WTC11 (cell line): Measurements from ENCODE around the gene HNRNPR. TPM values are rescaled to one million over a fixed set of nuclear protein-coding genes. Genes with fewer than 3 reads are reported as not detected.
A peak's percentile ranks its signal among the peaks of the same experiment; 100 is the strongest.

Source experiments
- ATAC-seq: fragments of 200-7000 bp; cut with Tn5 transposase; 2 replicates; pipeline ENCODE4 v1.10.0; 2021; ENCODE audit warnings: mild to moderate bottlenecking, moderate library complexity
- CTCF ChIA-PET: fragments of 300-600 bp; sonication (Branson Sonifier 250); formaldehyde crosslinking; loops from one replicate; lab custom pipeline; 2021; ENCODE audit warnings: antibody characterized with exemption; lab: Charles Lee
- POLR2A ChIA-PET: fragments of 350-600 bp; sonication (Branson Sonifier 250); formaldehyde crosslinking; loops from one replicate; lab custom pipeline; 2021; ENCODE audit warnings: antibody characterized with exemption; lab: Charles Lee
- DNase-seq: peaks from one replicate; pipeline ENCODE4 v3.0.0; 2021; ENCODE audit warnings: low spot score
- H3K27ac Mint-ChIP-seq: 2 replicates; pipeline ENCODE4 v1.8.0; 2021; ENCODE audit warnings: mixed read lengths
- H3K27me3 Mint-ChIP-seq: 2 replicates; pipeline ENCODE4 v1.8.0; 2021; ENCODE audit warnings: low read depth, mild to moderate bottlenecking, moderate library complexity, mixed read lengths
- H3K36me3 Mint-ChIP-seq: 2 replicates; pipeline ENCODE4 v1.8.0; 2021; ENCODE audit warnings: mixed read lengths
- H3K4me1 Mint-ChIP-seq: 2 replicates; pipeline ENCODE4 v1.8.0; 2022; ENCODE audit warnings: mixed read lengths
- H3K4me3 Mint-ChIP-seq: 2 replicates; pipeline ENCODE4 v1.8.0; 2021; ENCODE audit warnings: mild to moderate bottlenecking, moderate library complexity, mixed read lengths
- H3K9me3 Mint-ChIP-seq: 2 replicates; pipeline ENCODE4 v1.8.0; 2021; ENCODE audit warnings: mixed read lengths
- CREM ChIP-seq: sonication (generic); formaldehyde crosslinking; IDR thresholded peaks from 2 replicates; pipeline ENCODE4 v1.8.1; 2022; ENCODE audit warnings: mild to moderate bottlenecking, missing genetic modification reagents, moderate library complexity
- E2F5 ChIP-seq: sonication (generic); formaldehyde crosslinking; IDR thresholded peaks from 2 replicates; pipeline ENCODE4 v1.8.1; 2022; ENCODE audit warnings: mild to moderate bottlenecking, moderate library complexity, missing genetic modification reagents
- ESRRA ChIP-seq: sonication (generic); formaldehyde crosslinking; IDR thresholded peaks from 2 replicates; pipeline ENCODE4 v1.8.1; 2022; ENCODE audit warnings: mild to moderate bottlenecking, missing genetic modification reagents, borderline replicate concordance
- ETV6 ChIP-seq: sonication (generic); formaldehyde crosslinking; IDR thresholded peaks from 2 replicates; pipeline ENCODE4 v1.8.1; 2022; ENCODE audit warnings: mild to moderate bottlenecking, missing genetic modification reagents
- FOXK1 ChIP-seq: sonication (generic); formaldehyde crosslinking; IDR thresholded peaks from 2 replicates; pipeline ENCODE4 v1.8.0; 2022; ENCODE audit warnings: mild to moderate bottlenecking, moderate library complexity, missing genetic modification reagents
- GABPB1 ChIP-seq: sonication (generic); formaldehyde crosslinking; IDR thresholded peaks from 2 replicates; pipeline ENCODE4 v1.8.1; 2023; ENCODE audit warnings: mild to moderate bottlenecking, missing genetic modification reagents
- HMGXB4 ChIP-seq: sonication (generic); formaldehyde crosslinking; IDR thresholded peaks from 2 replicates; pipeline ENCODE4 v1.8.1; 2023; ENCODE audit warnings: mild to moderate bottlenecking, moderate library complexity, missing genetic modification reagents
- MYBL2 ChIP-seq: sonication (generic); formaldehyde crosslinking; IDR thresholded peaks from 2 replicates; pipeline ENCODE4 v1.8.1; 2023; ENCODE audit warnings: mild to moderate bottlenecking, moderate library complexity, missing genetic modification reagents
- NFATC4 ChIP-seq: fragments of 250-450 bp; sonication (Bioruptor Pico); IDR thresholded peaks from 2 replicates; pipeline ENCODE4 v1.9.0; 2021; ENCODE audit warnings: mild to moderate bottlenecking
- PREB ChIP-seq: sonication (generic); formaldehyde crosslinking; IDR thresholded peaks from 2 replicates; pipeline ENCODE4 v1.8.1; 2022; ENCODE audit warnings: mild to moderate bottlenecking, missing genetic modification reagents, moderate library complexity, borderline replicate concordance
- SMAD3 ChIP-seq: sonication (generic); formaldehyde crosslinking; IDR thresholded peaks from 2 replicates; pipeline ENCODE4 v1.8.0; 2022; ENCODE audit warnings: missing genetic modification reagents, mild to moderate bottlenecking, borderline replicate concordance
- SP1 ChIP-seq: sonication (generic); formaldehyde crosslinking; conservative IDR thresholded peaks from 2 replicates; pipeline ENCODE4 v1.8.1; 2022; ENCODE audit warnings: missing genetic modification reagents
- ZNF138 ChIP-seq: sonication (generic); formaldehyde crosslinking; conservative IDR thresholded peaks from 2 replicates; pipeline ENCODE4 v1.8.1; 2022; ENCODE audit warnings: mild to moderate bottlenecking, moderate library complexity, missing genetic modification reagents
- ZNF219 ChIP-seq: sonication (generic); formaldehyde crosslinking; IDR thresholded peaks from 2 replicates; pipeline ENCODE4 v1.8.0; 2023; ENCODE audit warnings: missing genetic modification reagents, mild to moderate bottlenecking, borderline replicate concordance
- ZNF232 ChIP-seq: sonication (generic); formaldehyde crosslinking; IDR thresholded peaks from 2 replicates; pipeline ENCODE4 v1.8.0; 2022; ENCODE audit warnings: mild to moderate bottlenecking, missing genetic modification reagents
- total RNA-seq: library from RNA; stranded (reverse); gene quantifications from 3 replicates; pipeline ENCODE4 v1.2.3, GENCODE V29; 2021
- TF ChIP-seq, protein P1 (sequence below): sonication (generic); formaldehyde crosslinking; IDR thresholded peaks from 2 replicates; pipeline ENCODE4 v1.8.0; 2022; ENCODE audit warnings: mild to moderate bottlenecking, missing genetic modification reagents
- TF ChIP-seq, protein P2 (sequence below): fragments of 200-600 bp; IDR thresholded peaks from 2 replicates; pipeline ENCODE4 v1.8.0; 2022; ENCODE audit warnings: antibody characterized with exemption

The HNRNPR gene
- total RNA-seq, 1 experiment from 2014 or later = 178 TPM

GRCh38 chr1:23369335-23370013, 25.4 kb upstream of the HNRNPR start, which contains the start of gene ZNF436 (continued):
- TF ChIP-seq ESRRA (CRISPR knock-in tag) (no peak), NFATC4 (CRISPR knock-in tag) (no peak), ZNF219 (CRISPR knock-in tag) (no peak)
- TF ChIP-seq, all 79 proteins: peak for 0

DNA sequence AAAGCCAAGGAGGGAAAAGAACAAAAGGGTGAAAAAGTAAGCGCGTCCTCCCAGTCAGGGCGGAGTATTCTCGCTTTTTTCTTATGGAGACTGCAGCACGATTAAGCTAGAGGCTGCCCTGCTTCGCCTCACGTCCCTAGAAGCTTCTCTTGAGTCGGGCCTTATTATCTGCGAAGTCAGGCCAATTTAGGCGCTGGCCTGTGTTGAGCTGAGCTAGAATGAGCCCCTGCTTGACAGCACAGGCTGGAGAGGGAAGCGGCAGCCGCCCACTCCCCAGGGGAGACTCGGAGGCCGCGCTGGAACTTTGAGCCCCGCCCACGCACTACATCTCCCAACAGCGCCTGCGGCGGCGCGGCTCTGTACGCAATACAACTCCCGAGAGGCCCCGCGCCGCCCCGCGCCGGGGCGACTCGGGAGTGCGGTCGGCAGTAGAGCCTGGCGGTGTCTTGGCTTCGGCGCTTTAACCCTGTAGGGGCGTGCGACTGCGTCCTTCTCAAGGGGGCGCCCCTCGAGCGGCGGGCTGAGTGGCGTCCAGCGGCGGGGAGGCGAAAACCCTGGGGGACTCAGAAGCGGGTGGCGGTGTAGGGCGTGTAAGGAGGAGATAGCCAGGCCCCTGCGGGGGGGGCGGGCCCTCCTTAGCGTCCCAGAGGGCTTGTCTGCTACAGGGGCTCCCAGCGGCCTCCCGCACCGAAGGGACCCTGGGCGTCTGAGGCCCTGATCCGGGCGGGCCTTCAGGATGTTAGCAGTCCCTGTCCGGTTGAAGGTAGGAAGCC, 24.7 kb upstream of the HNRNPR start:
- CTCF ChIA-PET = interaction anchor here (0.6 to 4.8 kb wide), 14 partner anchors 11 to 323 kb away, joined by 3 to 48 read pairs (median 4); partner anchors contain the start of genes ASAP3, HNRNPR and RPL11
- Mint-ChIP-seq H3K36me3 (peaks cover 14% of the 10 kb centered on the region), H3K4me1 (peaks cover 33% of the 10 kb centered on the region), H3K27ac (peak overlapping the region; percentile 96), H3K9me3 (peaks cover 12% of the 10 kb centered on the region)
- peak; percentile 80 for ATAC-seq
- TF ChIP-seq HMGXB4 (CRISPR knock-in tag) (0 out of 2 replicates have a peak, but pooled peaks have one; percentile 21), FOXK1 (CRISPR knock-in tag) (peak; percentile 68), ZNF138 (CRISPR knock-in tag) (no peak), GABPB1 (CRISPR knock-in tag) (peak; percentile 38; the same call in 1 of the 2 replicates), CREM (CRISPR knock-in tag) (peak; percentile 90), ZNF232 (CRISPR knock-in tag) (peak; percentile 84; the same call in 1 of the 2 replicates), SP1 (peak; percentile 59), E2F5 (0 out of 2 replicates have a peak, but pooled peaks have one; percentile 21), PREB (CRISPR knock-in tag) (peak; percentile 45; the same call in 1 of the 2 replicates), ETV6 (CRISPR knock-in tag) (peak; percentile 44; the same call in 1 of the 2 replicates), ESRRA (CRISPR knock-in tag) (no peak), MYBL2 (CRISPR knock-in tag) (0 out of 2 replicates have a peak, but pooled peaks have one; percentile 19), SMAD3 (CRISPR knock-in tag) (peak; percentile 52; the same call in 1 of the 2 replicates)
- TF ChIP-seq, protein P1, sequence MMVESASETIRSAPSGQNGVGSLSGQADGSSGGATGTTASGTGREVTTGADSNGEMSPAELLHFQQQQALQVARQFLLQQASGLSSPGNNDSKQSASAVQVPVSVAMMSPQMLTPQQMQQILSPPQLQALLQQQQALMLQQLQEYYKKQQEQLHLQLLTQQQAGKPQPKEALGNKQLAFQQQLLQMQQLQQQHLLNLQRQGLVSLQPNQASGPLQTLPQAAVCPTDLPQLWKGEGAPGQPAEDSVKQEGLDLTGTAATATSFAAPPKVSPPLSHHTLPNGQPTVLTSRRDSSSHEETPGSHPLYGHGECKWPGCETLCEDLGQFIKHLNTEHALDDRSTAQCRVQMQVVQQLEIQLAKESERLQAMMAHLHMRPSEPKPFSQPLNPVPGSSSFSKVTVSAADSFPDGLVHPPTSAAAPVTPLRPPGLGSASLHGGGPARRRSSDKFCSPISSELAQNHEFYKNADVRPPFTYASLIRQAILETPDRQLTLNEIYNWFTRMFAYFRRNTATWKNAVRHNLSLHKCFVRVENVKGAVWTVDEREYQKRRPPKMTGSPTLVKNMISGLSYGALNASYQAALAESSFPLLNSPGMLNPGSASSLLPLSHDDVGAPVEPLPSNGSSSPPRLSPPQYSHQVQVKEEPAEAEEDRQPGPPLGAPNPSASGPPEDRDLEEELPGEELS (CRISPR knock-in tag) = peak; percentile 41; the same call in 1 of the 2 replicates
- TF ChIP-seq, protein P2, sequence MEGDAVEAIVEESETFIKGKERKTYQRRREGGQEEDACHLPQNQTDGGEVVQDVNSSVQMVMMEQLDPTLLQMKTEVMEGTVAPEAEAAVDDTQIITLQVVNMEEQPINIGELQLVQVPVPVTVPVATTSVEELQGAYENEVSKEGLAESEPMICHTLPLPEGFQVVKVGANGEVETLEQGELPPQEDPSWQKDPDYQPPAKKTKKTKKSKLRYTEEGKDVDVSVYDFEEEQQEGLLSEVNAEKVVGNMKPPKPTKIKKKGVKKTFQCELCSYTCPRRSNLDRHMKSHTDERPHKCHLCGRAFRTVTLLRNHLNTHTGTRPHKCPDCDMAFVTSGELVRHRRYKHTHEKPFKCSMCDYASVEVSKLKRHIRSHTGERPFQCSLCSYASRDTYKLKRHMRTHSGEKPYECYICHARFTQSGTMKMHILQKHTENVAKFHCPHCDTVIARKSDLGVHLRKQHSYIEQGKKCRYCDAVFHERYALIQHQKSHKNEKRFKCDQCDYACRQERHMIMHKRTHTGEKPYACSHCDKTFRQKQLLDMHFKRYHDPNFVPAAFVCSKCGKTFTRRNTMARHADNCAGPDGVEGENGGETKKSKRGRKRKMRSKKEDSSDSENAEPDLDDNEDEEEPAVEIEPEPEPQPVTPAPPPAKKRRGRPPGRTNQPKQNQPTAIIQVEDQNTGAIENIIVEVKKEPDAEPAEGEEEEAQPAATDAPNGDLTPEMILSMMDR = no peak
- TF ChIP-seq, all 79 proteins: peak for 12
- peaks cover 42% of the 10 kb centered on the region for H3K27me3 Mint-ChIP-seq
- DNase-seq = peak; percentile 89
- POLR2A ChIA-PET = interaction anchor here (0.9 to 1.9 kb wide), 3 partner anchors 16 to 323 kb away, joined by 3 to 22 read pairs (median 3); partner anchors contain the start of genes HNRNPR and RPL11
- peak overlapping the region; percentile 92 for H3K4me3 Mint-ChIP-seq
